ENCODE data around the gene EIF4E3.

- TF ChIP-seq POLR2A (IDR thresholded peaks at IDR 0.05) (no peak), CTCF (IDR thresholded peaks at IDR 0.05) (peak; percentile 14 to 56 (median 35)), POLR2AphosphoS5 (IDR thresholded peaks at IDR 0.05) (no peak)
These were observed 72.3 kb downstream of the EIF4E3 start for GRCh38 chr3:71652781-71653413.

Data from upper lobe of left lung (tissue), 4 donors.